ENCODE results near the gene ZNF521.

ZNF521 gene

DNA sequence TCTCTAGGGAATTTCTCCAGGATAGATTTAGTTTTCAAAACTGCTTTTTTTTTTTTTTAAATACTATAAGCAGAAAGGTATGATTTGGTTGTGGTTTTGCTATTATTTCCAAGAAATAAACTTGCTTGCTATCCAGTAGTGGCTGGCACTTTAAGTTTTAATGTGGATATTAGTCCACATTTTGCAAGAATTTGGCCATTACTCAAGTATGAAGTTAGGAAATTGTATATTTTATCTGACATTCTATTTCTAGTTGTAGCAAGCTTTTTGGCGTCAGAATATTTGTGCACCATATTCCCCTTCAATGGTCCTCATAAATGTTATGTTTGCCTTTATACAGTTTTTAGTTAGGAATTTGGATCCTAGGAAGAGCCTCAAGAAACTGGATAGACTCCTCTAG lies 226.3 kb downstream of the ZNF521 start:
- no peak for DNase-seq (ENCODE audit: low read depth in 2 of 2)

DNA sequence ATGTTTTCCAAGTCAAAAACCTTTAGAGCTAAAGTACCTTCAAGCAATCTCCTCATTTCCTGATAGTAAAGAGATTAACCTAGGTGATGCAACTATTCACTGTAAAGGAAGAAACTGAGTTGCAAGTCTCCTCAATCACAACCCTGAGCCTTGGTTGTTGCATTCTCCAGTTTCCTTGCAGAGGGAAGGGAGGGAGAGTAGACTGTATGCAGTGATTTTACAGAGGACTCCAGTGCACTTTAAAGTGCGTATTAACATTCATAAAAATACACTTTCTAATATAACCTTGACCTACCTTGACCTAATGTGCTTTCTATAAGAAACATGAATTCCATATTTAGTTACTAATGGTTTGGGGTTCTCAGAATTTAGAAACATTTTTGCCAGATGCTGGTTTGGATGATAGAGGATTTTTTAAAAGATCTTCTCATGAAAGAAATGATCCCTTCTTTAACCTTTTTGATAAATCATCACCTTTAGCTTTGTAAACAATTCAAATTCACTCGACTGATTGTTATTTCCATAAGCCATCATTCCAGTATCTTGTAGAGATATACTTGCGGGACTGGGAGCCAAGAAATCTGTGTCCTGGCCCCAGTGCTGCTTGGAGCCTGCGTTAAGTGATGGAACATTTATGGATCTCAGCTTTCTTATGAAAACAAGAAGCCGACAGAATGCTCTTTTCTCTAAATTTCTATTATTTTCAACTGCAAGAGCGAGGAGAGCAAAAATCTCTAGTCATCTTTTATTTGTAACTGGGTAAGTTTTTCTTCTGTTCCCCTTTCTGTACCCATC lies 228.3 kb downstream of the ZNF521 start:
- DNase-seq (ENCODE audit: low read depth in 2 of 2): no peak

DNA sequence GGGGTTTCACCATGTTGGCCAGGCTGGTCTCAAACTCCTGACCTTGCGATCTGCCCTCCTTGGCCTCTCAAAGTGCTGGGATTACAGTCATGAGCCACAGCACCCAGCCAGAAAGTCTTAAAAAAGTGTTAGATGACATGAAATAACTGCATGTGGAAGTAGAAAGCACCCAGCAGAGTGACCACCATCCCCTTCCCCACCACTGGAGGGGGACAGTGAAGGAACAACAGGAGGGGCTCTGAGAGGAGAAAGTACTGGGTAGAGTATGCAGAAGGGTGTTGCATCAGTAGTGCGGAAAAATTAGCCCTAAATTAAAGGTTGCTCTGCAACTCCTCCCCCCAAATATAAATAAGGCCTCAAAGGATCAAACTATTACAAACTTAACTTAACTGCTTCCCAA lies 230.5 kb downstream of the ZNF521 start:
- no peak for DNase-seq (ENCODE audit: low read depth in 2 of 2)

DNA sequence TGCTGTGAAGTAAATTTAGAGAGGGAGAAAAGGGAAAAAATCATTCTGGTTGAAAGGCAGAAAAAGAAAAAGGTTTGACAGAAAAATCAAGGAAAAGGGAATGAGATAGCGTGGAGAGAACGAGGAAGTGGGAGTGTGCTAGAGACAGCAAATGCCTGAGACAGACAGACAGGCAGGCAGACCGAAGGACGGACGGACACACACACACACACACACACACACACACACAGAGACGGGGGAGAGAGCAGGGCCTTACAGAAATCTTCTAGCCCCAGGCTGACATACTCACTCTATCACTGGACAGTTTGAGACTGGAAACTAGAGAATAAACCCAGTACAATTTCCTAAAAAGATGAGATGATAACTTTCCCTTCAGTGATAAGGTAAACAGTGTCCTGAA lies 238.4 kb downstream of the ZNF521 start:
- no peak for DNase-seq (ENCODE audit: low read depth in 2 of 2)

DNA sequence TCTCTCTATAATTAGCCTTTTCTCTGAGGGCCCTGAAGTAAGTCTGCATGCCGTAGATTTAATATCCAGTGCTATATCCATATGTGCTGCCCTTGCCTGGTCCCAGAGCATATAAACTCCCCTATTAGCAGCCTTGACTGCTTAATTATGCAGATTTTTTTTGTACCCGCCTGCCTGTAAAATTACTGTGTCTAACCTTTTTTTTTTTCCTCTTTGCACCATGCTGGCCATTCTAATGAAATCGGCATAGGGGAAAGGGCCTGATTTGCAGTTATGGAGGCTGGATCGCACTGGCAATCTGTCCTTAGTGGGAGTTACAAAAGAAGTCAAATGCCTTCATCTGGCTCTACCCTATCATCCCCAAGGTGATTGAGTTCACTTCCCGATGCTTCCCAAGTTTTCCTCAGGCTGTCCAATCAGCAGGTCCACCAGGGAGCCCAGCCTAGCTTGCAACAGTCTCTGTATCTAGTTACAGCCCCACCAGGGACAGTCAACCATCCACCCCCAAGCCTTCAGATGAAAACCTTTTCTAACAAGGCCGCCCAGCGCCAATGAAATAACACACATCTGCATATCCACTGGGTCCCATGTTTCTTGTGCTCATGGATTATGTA lies 239.0 kb downstream of the ZNF521 start:
- no peak for DNase-seq (ENCODE audit: low read depth in 2 of 2)

DNA sequence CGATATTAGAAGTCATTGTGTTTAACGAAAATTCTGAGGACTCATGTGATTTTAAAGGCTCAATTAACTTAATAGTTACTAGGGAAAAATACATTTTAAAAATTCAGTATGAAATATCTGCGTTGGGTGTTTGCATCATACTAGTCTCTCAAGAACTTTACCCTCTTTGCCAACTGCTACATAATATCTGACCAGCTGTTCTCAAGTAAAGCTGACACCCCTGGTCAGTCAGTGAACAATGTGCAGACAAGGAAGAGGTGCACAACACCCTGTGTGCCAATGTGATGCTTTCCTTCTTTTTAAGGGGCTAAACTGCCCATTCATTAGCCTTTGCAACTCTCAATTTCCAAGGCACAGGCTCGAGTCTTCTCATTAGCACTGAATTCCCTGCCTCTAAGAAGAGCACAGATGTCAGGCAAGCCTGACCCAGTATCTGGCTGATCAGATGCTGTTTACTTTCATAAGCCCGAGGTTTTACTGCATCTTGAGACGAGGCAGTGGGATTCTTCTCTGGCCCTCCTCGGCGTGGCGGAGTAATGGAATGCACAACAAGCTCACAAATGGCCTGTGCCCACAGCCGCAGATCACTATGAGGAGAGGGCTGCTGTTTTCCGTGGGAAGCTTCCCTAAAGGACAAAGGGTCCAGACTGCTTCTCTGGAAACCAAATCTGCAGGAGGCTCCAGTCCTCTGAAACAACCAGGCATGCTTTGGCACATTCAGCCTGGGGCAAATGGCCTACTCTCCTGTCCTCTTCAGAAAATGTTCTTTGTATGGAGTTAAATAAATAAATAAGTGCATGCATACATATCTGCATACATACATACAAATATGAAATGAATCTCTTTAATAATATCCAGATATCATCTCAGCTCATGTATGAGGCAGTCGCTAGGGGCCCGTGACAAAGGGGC lies 240.3 kb downstream of the ZNF521 start:
- DNase-seq (ENCODE audit: low read depth in 2 of 2): no peak

DNA sequence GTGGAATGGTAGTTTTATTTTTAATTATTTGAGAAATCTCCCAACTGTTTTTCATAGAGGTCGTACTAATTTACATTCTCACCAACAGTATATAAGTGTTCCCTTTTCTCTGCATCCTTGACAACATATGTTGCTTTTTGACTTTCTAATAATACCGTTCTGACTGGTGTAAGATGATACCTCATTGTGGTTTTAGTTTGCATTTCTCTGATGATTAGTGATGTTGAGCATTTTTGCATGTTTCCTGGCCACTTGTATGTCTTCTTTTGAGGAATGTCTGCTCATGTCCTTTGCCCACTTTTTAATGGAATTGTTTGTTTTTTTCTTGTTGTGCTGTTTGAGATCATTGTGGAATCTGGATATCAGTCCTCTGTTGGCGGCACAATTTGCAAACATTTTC lies 242.5 kb downstream of the ZNF521 start:
- no peak for DNase-seq (ENCODE audit: low read depth in 2 of 2)

DNA sequence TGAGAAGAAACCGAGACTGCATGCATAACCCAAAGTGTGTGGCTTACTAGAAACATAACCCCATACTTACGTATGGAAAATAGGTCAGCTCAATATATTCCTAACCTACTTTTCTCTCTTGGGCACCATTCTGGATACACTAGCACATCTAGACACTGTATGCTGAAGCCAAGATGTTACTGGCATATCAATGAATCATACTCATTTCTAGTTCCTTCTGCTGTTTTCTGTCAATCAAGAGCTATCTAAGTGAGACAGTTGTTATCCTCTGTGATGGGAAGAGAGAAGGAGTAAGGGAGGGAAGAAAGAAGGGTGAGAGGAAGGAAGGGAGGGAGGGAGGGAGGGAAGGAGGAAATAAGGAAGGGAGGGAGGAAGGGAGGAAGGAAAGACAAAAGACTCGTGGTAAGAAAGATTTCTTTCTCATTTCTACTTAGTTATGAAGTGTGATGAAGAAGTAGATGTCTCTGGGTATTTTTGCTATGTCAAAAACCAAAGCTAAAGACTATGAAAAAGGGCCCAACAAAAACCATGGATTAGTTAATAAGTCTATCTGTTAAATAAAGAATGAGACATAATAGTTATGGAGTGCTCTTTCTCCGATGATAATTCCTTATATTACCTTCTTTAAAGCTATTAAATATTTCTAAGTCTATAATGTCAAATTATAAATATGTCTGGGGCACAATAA lies 248.4 kb downstream of the ZNF521 start:
- no peak for DNase-seq (ENCODE audit: low read depth in 2 of 2)

DNA sequence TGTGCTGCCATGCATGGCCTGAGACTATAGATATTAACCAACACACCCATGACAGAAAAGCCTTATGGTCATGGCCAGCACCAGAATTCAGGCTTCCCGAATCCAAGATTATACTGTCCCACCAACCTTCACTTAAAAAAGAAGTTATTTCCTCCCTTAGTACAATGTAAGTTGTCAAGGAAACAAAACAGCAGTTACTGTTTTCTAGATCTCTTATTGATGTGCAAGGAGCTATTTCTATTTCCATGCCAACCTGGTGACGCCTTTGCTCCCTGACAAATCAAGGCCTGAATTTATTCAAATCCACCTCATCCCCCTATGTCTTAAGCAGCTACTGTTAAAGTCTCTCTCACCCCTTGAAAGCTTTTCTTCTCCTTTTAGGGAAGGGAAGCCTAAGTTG lies 249.3 kb downstream of the ZNF521 start:
- DNase-seq (ENCODE audit: low read depth in 2 of 2): no peak

DNA sequence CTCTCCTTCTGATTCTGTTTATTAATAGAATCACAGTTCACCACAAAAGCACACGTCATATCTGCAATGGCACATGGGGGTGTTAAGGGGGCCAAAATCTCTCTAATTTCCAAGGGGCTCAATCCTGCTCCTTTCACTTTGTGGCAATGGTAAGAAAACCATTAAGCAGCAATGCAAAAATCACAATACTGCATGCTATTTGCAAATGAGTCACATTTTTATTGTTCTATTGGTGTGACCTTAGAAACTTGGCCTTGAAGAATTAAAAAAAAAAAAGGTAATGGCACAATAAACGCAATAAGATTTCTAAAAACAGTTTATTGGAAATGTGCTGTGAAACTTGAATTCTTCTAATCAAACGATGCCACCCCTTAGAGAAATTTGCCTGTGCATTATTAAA lies 251.5 kb downstream of the ZNF521 start:
- no peak for DNase-seq (ENCODE audit: low read depth in 2 of 2)

DNA sequence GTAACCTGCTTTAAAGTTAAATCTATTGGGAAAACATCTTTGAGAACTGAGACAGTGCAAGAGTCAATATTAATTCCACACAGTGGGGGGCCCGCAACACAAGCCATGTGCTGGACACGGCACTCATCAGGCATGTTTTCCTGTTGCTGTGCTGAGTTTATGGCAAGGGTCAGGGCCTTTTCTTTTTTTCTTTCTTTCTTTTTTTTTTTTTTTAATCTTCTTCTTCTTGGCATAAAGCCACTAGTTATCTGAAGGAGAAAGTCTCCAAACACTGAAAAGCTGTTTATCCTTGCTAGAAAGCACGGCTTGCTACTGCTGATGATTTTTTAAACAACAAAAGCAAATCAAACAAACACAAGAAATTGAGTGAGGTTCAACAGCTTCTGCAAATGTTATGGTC lies 252.1 kb downstream of the ZNF521 start:
- DNase-seq (ENCODE audit: low read depth in 2 of 2): no peak

DNA sequence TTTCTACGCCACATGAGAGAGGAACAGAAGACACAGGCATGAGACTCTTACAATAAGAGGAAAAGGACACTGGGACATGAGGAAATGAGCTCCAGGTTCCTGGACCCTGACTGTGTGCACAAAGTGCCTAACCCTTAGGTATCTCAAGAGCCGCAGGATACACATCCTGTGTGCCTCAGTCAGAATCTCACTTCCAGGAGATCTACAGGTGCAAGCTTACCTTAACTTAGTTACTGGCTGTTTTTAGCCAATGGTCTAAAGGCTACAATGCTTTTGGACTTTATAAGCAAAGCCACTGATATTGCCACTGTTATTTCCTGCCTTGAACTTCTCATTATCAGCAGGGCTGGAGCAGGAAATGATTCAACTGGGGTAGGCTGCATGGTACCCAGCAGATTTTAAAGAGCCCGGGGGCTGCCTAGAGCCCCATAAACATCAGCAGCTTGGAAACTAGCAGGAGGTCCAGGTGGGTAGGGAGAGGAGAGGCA lies 254.4 kb downstream of the ZNF521 start:
- DNase-seq (ENCODE audit: low read depth in 2 of 2): no peak

DNA sequence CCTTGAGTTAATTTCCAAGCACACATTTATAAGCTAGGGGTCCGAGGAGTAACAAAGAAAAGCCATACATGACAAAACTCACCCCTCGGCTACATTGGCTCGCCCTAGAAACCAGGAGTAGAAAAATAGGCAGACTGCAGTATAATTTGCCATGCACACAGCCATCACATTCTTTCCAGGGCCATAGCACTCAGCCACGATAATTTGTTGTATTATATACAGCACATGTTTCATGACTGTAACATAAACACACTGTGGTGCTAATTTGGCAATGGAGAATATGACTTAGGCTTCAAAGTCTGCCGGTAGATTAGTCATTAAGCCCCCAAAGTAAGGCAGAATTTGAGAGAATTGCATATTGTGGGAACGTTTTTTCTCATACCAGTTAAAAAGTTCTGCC lies 254.9 kb downstream of the ZNF521 start:
- DNase-seq (ENCODE audit: low read depth in 2 of 2): no peak

DNA sequence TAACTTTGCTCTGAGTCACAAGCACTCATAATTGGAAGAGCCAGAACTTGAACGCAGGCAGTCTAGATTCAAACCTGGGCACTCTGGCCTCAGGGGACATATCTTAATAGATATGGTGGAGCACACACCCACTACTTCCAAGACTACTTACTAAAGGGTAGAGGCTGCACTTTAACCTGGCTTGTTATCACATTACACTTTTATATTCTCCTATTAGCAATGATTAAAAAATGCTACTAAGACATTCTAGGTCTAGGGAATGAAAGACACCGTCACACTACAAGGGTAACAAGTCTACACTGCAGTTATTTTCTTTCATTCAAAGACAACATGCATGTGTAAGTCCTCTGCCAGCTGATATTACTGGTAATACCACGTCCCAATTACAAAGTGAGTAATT lies 258.8 kb downstream of the ZNF521 start:
- DNase-seq (ENCODE audit: low read depth in 2 of 2): no peak

DNA sequence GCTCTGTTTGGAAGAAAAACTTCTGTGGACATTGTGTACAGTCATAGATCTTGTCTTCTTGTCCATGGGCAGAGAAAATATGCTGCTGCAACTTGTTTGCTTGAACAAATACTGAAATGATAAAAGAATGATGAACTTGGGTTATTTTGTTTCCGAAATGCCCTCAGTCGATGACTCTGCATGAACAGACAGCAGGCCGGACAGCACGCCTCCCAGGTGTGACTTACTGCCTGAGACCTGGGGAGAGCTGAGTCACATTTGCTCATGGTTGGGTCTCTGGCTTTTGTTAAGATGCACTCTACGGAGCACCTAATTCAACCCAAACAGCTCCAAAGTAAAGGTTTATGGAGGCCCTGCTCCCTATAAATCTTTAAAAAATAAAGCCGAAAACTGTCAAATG lies 262.5 kb downstream of the ZNF521 start:
- DNase-seq (ENCODE audit: low read depth in 2 of 2): no peak

DNA sequence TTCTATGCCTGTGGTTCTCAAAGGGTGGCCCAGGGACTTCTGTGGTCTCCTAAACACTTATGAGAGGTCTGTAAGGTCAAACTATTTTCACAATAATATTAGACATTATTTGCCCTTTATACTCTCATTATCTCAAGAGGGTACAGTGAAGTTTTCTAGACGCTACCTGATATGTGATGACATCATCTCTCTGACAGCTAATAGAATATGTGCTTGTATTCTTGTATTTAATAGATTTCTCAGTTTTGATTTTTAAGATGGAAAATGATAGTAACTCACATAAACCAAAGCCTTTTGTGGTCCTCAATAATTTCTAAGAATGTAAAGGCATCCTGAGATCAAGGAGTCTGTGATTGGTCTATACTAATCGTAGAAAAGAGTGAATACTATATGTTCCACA lies 265.1 kb downstream of the ZNF521 start:
- no peak for DNase-seq (ENCODE audit: low read depth in 2 of 2)

DNA sequence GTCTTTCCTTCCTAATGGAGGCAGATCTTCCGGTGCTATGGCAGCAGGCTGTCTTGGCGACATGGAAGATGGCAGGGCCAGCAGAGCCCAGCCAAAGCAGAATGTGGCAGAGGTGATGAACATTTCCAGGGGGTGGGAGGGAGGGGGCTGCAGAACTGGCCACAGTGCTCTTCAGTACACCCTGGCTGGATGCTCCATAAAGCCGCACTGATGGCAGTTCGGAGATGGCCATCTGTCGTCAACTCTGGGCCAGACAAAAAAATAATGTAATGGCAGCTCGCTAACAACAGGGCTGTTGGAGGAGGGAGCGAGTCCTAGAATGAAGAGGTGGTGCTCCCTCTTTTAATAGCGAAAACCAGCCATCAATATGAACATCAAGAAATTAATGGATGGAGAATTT lies 271.0 kb downstream of the ZNF521 start:
- DNase-seq (ENCODE audit: low read depth in 2 of 2): no peak

DNA sequence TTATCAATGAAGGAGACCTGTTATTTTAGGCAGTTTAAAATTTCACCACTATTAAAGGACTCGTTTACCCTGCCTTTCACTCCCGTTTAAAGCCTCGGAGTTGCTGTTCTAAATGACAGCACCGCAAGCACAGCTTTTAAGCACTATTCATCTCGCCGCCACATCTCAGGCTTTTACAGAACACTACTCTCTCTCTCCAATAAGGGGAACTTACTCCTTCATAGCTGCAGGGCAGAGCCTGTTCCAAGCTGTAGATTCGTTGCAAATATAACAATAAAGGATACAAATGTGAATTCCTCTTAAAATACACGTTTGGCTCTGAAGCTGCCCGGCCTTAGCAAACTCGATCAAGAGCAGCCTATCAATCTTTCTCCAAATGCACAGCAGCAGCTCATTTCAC lies 271.8 kb downstream of the ZNF521 start:
- no peak for DNase-seq (ENCODE audit: low read depth in 2 of 2)

DNA sequence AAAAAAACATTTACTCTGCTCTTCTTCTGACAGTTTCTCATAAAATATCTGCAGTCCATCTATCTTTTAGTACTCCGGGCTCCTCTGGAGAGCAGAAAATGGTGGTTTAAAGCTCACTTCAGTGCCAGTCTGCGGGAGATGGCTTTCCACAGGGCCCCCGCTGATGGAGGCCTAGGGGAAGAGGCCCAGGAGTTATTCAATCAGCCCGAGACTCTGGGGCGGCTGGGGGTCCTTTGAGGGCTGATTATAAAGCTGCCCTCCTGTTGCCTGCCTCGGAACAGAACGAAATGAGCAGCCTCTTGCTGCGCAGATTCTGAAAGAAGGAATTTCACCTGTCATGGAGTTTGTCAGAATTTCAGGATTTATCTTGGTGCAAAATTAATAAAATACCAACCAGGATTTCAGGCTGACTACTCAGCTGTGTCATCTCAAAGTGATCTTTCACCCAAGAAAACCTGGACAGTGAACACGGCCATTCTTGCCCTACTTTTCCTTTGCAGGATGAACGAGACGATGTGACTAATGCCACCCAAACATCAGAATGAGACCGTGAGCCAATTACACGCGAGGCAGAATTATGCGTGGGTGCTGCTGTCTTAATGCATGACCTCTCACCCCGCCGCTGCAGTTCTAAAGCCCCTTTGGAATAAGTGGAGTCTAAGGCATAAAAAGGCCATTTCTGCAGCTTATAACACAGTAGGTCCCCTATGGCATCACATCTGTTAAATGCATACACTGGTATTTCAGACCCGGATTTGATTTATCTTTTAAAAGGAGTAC lies 273.8 kb downstream of the ZNF521 start:
- no peak for DNase-seq (ENCODE audit: low read depth in 2 of 2)

DNA sequence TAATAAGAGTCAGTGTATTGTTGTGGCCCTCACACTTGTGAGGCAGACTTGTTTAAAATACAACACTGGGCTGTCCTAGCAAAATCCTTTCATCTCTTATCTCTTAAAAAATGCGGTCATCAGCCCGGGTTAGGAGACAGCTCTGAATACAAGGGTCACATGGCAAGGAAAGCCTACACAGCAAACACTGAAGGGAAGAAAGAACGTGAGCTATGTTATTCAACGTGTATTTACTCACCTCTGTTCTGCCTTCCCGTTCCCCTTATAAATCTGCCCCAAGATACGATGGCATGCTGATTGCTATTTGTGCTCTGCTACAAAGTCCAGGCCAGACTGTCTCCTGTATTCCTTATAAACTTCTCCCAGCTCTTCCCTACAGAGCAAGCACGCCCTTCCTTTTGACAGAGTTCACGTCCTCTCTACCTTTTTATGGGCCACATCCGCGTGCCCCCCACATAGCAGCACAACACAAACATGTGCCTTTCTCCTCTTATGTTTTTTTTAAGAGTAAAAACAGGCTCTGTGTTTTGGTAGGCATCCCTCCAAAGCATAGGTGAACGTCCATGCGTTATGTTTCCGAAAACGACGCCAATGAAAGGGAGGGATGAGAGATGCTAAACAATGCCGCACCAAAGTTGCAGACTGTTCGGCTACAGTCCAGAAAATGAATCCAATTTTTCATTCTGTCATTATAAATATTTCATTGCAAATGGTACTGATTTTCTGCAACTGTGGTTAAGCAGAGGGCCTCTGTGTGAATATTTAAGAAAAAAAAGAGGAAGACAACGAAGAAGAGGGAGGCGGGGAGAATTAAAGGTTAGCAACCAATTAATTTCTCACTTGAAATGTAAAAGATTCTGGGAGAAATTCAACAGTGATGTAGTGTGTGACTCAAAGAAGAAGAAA lies 274.7 kb downstream of the ZNF521 start:
- no peak for DNase-seq (ENCODE audit: low read depth in 2 of 2)
